Keratinocyte (primary cell): ENCODE results near the gene TCP11L1. TPM values are rescaled to one million over a fixed set of nuclear protein-coding genes. Genes with fewer than 3 reads are reported as not detected.
"Not testable (repeated sequence)": the region's sequence is repeated elsewhere in the genome, so short reads cannot be mapped to it uniquely, and the experiment has no call there.

ENCODE experiments used
- DNase-seq: peaks from one replicate; pipeline ENCODE4 v3.0.0-alpha.2; 2011; ENCODE audit warnings: low read depth, missing footprints, low spot score
- FAIRE-seq: peaks from 2 replicates; lab custom pipeline; 2011; peaks lifted over from hg19 to GRCh38; lab: Jason Lieb, UNC
- H2AFZ ChIP-seq: 2 replicates; pipeline ENCODE4 v1.6.0; 2012; ENCODE audit warnings: low read length, control low read depth, inconsistent platforms; ENCODE audit not compliant: control insufficient read depth
- H3K27ac ChIP-seq: 2 replicates; pipeline ENCODE4 v1.5.1; 2011; ENCODE audit warnings: low read length; ENCODE audit not compliant: control insufficient read depth, insufficient read depth
- H3K27me3 ChIP-seq: 3 replicates; pipeline ENCODE4 v1.6.0; 2011; ENCODE audit warnings: low read length; ENCODE audit not compliant: control insufficient read depth, insufficient read depth; ENCODE audit errors: extremely low read depth
- H3K36me3 ChIP-seq, 2 experiments: 2 replicates in 1 of 2; 3 replicates in 1 of 2; pipeline ENCODE4 v1.5.1; 2011; ENCODE audit warnings: low read length in 2 of 2, mild to moderate bottlenecking in 1 of 2; ENCODE audit not compliant: control insufficient read depth in 2 of 2, insufficient read depth in 2 of 2; ENCODE audit errors: extremely low read depth in 1 of 2
- H3K4me1 ChIP-seq: 3 replicates; pipeline ENCODE4 v1.5.1; 2011; ENCODE audit warnings: low read length; ENCODE audit not compliant: control insufficient read depth, insufficient read depth; ENCODE audit errors: extremely low read depth
- H3K4me2 ChIP-seq: 3 replicates; pipeline ENCODE4 v1.6.0; 2011; ENCODE audit warnings: low read depth, low read length; ENCODE audit not compliant: control insufficient read depth, insufficient read depth; ENCODE audit errors: extremely low read depth
- H3K4me3 ChIP-seq, 3 experiments: fragments of 200-600 bp in 1 of 3; sonication (generic) in 1 of 3; 2 replicates in 2 of 3; 3 replicates in 1 of 3; pipeline ENCODE4 v1.5.1; 2011 to 2016; ENCODE audit warnings: low read length in 3 of 3, mild to moderate bottlenecking in 3 of 3, control low read depth in 2 of 3, inconsistent platforms in 1 of 3, low read depth in 1 of 3, mixed read lengths in 1 of 3, mixed run types in 1 of 3, moderate library complexity in 1 of 3; ENCODE audit not compliant: control insufficient read depth in 2 of 3, insufficient read depth in 2 of 3; ENCODE audit errors: extremely low read depth in 1 of 3
- H3K79me2 ChIP-seq: 2 replicates; pipeline ENCODE4 v1.6.0; 2012; ENCODE audit warnings: low read length; ENCODE audit not compliant: control insufficient read depth, insufficient read depth
- H3K9ac ChIP-seq: 3 replicates; pipeline ENCODE4 v1.6.0; 2011; ENCODE audit warnings: low read length; ENCODE audit not compliant: control insufficient read depth, insufficient read depth; ENCODE audit errors: extremely low read depth
- H3K9me1 ChIP-seq: 3 replicates; pipeline ENCODE4 v1.6.0; 2011; ENCODE audit warnings: low read length; ENCODE audit not compliant: control insufficient read depth, insufficient read depth; ENCODE audit errors: extremely low read depth
- H3K9me3 ChIP-seq: 2 replicates; pipeline ENCODE4 v1.5.1; 2012; ENCODE audit warnings: low read depth, low read length; ENCODE audit not compliant: control insufficient read depth
- H4K20me1 ChIP-seq: 3 replicates; pipeline ENCODE4 v1.6.0; 2011; ENCODE audit warnings: low read length; ENCODE audit not compliant: control insufficient read depth, insufficient read depth; ENCODE audit errors: extremely low read depth
- EZH2 ChIP-seq: IDR thresholded peaks from one replicate; pipeline ENCODE4 v1.6.1; 2012; ENCODE audit warnings: inconsistent platforms, mild to moderate bottlenecking, low read length, moderate library complexity
- dilution Hi-C: fragments of 300-500 bp; cut with MboI; formaldehyde crosslinking; loops from one replicate; pipeline ENCODE4 v1.7.0; 2020; ENCODE audit warnings: low sequenced_read_pairs; ENCODE audit not compliant: extremely low pct_ligation_motif_present
- polyA plus RNA-seq, 5 experiments: library from polyadenylated mRNA; depleted of rRNA in 3 of 5; stranded (reverse) in 3 of 5; stranded (forward) in 1 of 5; unstranded in 1 of 5; fragments of >200 nt; gene quantifications; 1 replicate in 1 of 5; 2 replicates in 3 of 5; 3 replicates in 1 of 5; pipeline versions ENCODE4 v1.2.1 to v1.2.3, GENCODE V29; 2011 to 2012; ENCODE audit warnings: missing spikeins in 2 of 5, low read depth in 1 of 5, low replicate concordance in 1 of 5
- TF ChIP-seq, protein P1 (sequence below), 3 experiments: IDR thresholded peaks in 1 of 3; conservative IDR thresholded peaks in 1 of 3; optimal IDR thresholded peaks in 1 of 3; 2 replicates in 2 of 3; 3 replicates in 1 of 3; pipeline versions ENCODE3 to v1.5.1; 2011; ENCODE audit warnings: low read length in 3 of 3, mild to moderate bottlenecking in 3 of 3, moderate library complexity in 2 of 3, control low read depth in 1 of 3, inconsistent platforms in 1 of 3; ENCODE audit not compliant: insufficient read depth in 2 of 3; ENCODE audit errors: extremely low read depth in 1 of 3

The TCP11L1 gene
- polyA plus RNA-seq, 1 donor (not counting 4 experiments of a cell fraction or from before 2014, with no cell fraction given): 22.8 TPM

GRCh38 chr11:33028537-33028914, 10.8 kb upstream of the TCP11L1 start:
- peaks cover 6% of the 10 kb centered on the region for H3K4me1 ChIP-seq
- H3K27ac ChIP-seq: no peak overlapping the region
- H2AFZ ChIP-seq: no peak overlapping the region
- H3K79me2 ChIP-seq: peaks cover 11% of the 10 kb centered on the region
- H3K27me3 ChIP-seq: no peaks in the 10 kb centered on the region
- FAIRE-seq (no peak), DNase-seq (no peak)
- dilution Hi-C loops: no loop called here
- H3K4me2 ChIP-seq: no peak overlapping the region
- H3K9ac ChIP-seq: no peak overlapping the region
- H3K4me3 ChIP-seq: no peak overlapping the region
- peaks cover 5 to 9% of the 10 kb centered on the region in 2 experiments for H3K36me3 ChIP-seq
- peaks cover 2% of the 10 kb centered on the region for H3K9me1 ChIP-seq
- TF ChIP-seq EZH2: no peak
- TF ChIP-seq, protein P1, sequence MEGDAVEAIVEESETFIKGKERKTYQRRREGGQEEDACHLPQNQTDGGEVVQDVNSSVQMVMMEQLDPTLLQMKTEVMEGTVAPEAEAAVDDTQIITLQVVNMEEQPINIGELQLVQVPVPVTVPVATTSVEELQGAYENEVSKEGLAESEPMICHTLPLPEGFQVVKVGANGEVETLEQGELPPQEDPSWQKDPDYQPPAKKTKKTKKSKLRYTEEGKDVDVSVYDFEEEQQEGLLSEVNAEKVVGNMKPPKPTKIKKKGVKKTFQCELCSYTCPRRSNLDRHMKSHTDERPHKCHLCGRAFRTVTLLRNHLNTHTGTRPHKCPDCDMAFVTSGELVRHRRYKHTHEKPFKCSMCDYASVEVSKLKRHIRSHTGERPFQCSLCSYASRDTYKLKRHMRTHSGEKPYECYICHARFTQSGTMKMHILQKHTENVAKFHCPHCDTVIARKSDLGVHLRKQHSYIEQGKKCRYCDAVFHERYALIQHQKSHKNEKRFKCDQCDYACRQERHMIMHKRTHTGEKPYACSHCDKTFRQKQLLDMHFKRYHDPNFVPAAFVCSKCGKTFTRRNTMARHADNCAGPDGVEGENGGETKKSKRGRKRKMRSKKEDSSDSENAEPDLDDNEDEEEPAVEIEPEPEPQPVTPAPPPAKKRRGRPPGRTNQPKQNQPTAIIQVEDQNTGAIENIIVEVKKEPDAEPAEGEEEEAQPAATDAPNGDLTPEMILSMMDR (optimal IDR thresholded peaks at IDR 0.05 in 1 of 3, IDR thresholded peaks at IDR 0.05 in 1 of 3, conservative IDR thresholded peaks at IDR 0.05 in 1 of 3; ENCODE audit: extremely low read depth in 1 of 3, insufficient read depth in 2 of 3, low read length in 3 of 3): no peak
- no peaks in the 10 kb centered on the region for H3K9me3 ChIP-seq
- no peaks in the 10 kb centered on the region for H4K20me1 ChIP-seq

DNA sequence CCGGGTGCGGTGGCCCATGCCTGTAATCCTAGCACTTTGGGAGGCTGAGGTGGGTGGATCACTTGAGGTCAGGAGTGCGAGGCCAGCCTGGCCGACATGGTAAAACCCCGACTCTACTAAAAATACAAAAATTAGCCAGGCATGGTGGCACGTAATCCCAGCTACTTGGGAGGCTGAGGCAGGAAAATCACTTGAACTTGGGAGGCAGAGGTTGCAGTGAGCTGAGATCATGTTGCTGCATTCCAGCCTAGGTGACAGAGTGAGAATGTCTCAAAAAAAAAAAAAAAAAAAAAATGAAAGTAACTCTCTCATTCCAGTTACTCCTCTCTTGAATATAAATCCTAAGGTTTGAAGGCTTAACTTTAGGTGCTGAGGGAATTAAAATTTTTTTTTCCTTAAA, 10.2 kb upstream of the TCP11L1 start:
- H3K79me2 ChIP-seq: peaks cover 10% of the 10 kb centered on the region
- FAIRE-seq, DNase-seq, H2AFZ ChIP-seq, H3K4me1 ChIP-seq, H3K4me3 ChIP-seq, H3K9me3 ChIP-seq, H3K27me3 ChIP-seq, H3K9me1 ChIP-seq, H4K20me1 ChIP-seq, H3K4me2 ChIP-seq, dilution Hi-C loops, H3K27ac ChIP-seq, H3K9ac ChIP-seq: not testable (repeated sequence)
- peaks cover 5 to 12% of the 10 kb centered on the region in 2 experiments for H3K36me3 ChIP-seq

DNA sequence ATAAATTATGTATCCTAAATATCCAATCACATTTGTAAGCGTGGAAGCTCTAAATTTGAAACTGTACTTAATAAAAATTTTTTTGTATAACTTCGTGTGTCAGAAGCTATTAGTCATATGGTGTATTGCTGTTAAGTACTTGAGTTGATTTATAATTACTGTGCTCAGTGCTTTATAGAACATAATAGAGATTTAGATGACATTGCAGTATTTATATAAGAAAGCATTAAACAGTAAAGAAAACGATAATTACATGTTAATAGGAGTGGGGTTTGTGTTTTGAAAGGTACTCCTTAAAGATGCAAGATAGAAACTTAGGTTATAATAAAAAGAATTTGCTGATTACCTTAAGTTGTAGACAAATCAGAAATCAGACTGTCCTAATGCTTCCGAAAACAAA, 5.9 kb upstream of the TCP11L1 start:
- Histone ChIP-seq H3K27ac (no peak overlapping the region), H3K9me3 (no peaks in the 10 kb centered on the region), H3K4me3 (no peak overlapping the region), H4K20me1 (no peaks in the 10 kb centered on the region), H3K4me1 (no peaks in the 10 kb centered on the region), H3K79me2 (no peaks in the 10 kb centered on the region), H3K36me3 (peaks cover 0 to 12% of the 10 kb centered on the region in 2 experiments), H3K4me2 (no peak overlapping the region), H3K27me3 (no peaks in the 10 kb centered on the region), H3K9ac (no peak overlapping the region), H2AFZ (no peak overlapping the region), H3K9me1 (no peaks in the 10 kb centered on the region)
- dilution Hi-C loops: no loop called here
- DNase-seq: no peak
- TF ChIP-seq, protein P1 (optimal IDR thresholded peaks at IDR 0.05 in 1 of 3, IDR thresholded peaks at IDR 0.05 in 1 of 3, conservative IDR thresholded peaks at IDR 0.05 in 1 of 3; ENCODE audit: extremely low read depth in 1 of 3, insufficient read depth in 2 of 3, low read length in 3 of 3): no peak
- TF ChIP-seq EZH2: no peak
- FAIRE-seq: no peak
